H1 (cell line): ENCODE measurements around the gene LRR1. TPM values are rescaled to one million over a fixed set of nuclear protein-coding genes. Genes with fewer than 3 reads are reported as not detected.

Experiments used
- CTCF ChIA-PET: fragments of 300-600 bp; sonication (Branson Sonifier 250); formaldehyde crosslinking; loops from one replicate; lab custom pipeline; 2021; ENCODE audit not compliant: partially characterized antibody; lab: Charles Lee
- POLR2A ChIA-PET: fragments of 300-600 bp; sonication (Branson Sonifier 250); formaldehyde crosslinking; loops from one replicate; lab custom pipeline; 2021; ENCODE audit warnings: inconsistent platforms; ENCODE audit not compliant: partially characterized antibody; lab: Charles Lee
- DNase-seq, 2 experiments: peaks; one replicate each; pipeline versions ENCODE4 v3.0.0 to v3.0.0-alpha.2; 2010 to 2022; ENCODE audit warnings: low spot score in 2 of 2, low read depth in 1 of 2, mixed read lengths in 1 of 2
- FAIRE-seq: peaks from 2 replicates; lab custom pipeline; 2011; peaks lifted over from hg19 to GRCh38; lab: Jason Lieb, UNC
- H2AFZ ChIP-seq: 2 replicates; pipeline ENCODE4 v1.8.1; 2012; ENCODE audit warnings: low read length, inconsistent platforms
- H2AK5ac ChIP-seq: 2 replicates; pipeline ENCODE4 v1.6.1; 2013; ENCODE audit warnings: low read depth, low read length
- H2BK120ac ChIP-seq: replicated peaks from 2 replicates; pipeline ENCODE3; 2013; ENCODE audit warnings: low read depth, low read length, inconsistent platforms
- H2BK12ac ChIP-seq: 2 replicates; pipeline ENCODE4 v1.6.1; 2013; ENCODE audit warnings: low read depth, low read length
- H2BK15ac ChIP-seq: 2 replicates; pipeline ENCODE4 v1.6.1; 2013; ENCODE audit warnings: low read length
- H2BK20ac ChIP-seq: 2 replicates; pipeline ENCODE4 v1.6.1; 2013; ENCODE audit warnings: low read length
- H2BK5ac ChIP-seq: 2 replicates; pipeline ENCODE4 v1.6.1; 2013; ENCODE audit warnings: low read depth, low read length
- H3K14ac ChIP-seq: 2 replicates; pipeline ENCODE4 v1.6.1; 2013; ENCODE audit warnings: inconsistent platforms; ENCODE audit not compliant: insufficient read length
- H3K18ac ChIP-seq: 2 replicates; pipeline ENCODE4 v1.6.1; 2013; ENCODE audit warnings: low read length; ENCODE audit errors: extremely low read depth
- H3K23ac ChIP-seq: 2 replicates; pipeline ENCODE4 v1.6.1; 2013; ENCODE audit warnings: inconsistent platforms; ENCODE audit not compliant: insufficient read length
- H3K23me2 ChIP-seq: 2 replicates; pipeline ENCODE4 v1.6.1; 2013; ENCODE audit warnings: low read depth, low read length
- H3K27ac ChIP-seq: 2 replicates; pipeline ENCODE4 v1.6.1; 2011; ENCODE audit warnings: low read depth, low read length, inconsistent platforms
- H3K27me3 ChIP-seq, 4 experiments: replicated peaks in 1 of 4; 1 replicate in 1 of 4; 2 replicates in 3 of 4; pipeline versions ENCODE4 v1.6.1 to v1.8.1; 2011 to 2013; ENCODE audit warnings: low read length in 3 of 4, mild to moderate bottlenecking in 3 of 4, inconsistent platforms in 2 of 4, mixed read lengths in 2 of 4, moderate library complexity in 1 of 4; ENCODE audit not compliant: control insufficient read depth in 3 of 4, insufficient read depth in 3 of 4; ENCODE audit errors: extremely low read depth in 1 of 4
- H3K36me3 ChIP-seq, 4 experiments: 2 replicates each; pipeline versions ENCODE4 v1.6.1 to v1.8.1; 2011 to 2013; ENCODE audit warnings: mild to moderate bottlenecking in 4 of 4, low read length in 3 of 4, moderate library complexity in 2 of 4, control low read depth in 1 of 4, inconsistent platforms in 1 of 4; ENCODE audit not compliant: insufficient read depth in 4 of 4, control insufficient read depth in 2 of 4
- H3K4ac ChIP-seq: replicated peaks from 2 replicates; pipeline ENCODE3; 2013; ENCODE audit warnings: low read length, low read depth, mixed read lengths, inconsistent platforms; ENCODE audit not compliant: insufficient read length
- H3K4me1 ChIP-seq, 4 experiments: replicated peaks in 1 of 4; 1 replicate in 1 of 4; 2 replicates in 3 of 4; pipeline versions ENCODE4 v1.6.1 to v1.8.1; 2011 to 2013; ENCODE audit warnings: low read length in 3 of 4, inconsistent platforms in 2 of 4, mixed read lengths in 1 of 4; ENCODE audit not compliant: insufficient read depth in 4 of 4, control insufficient read depth in 3 of 4
- H3K4me2 ChIP-seq, 2 experiments: 2 replicates each; pipeline versions ENCODE4 v1.6.1 to v1.8.1; 2011 to 2013; ENCODE audit warnings: low read depth in 2 of 2, low read length in 2 of 2, control low read depth in 1 of 2, inconsistent platforms in 1 of 2, mild to moderate bottlenecking in 1 of 2; ENCODE audit not compliant: insufficient read depth in 1 of 2
- H3K4me3 ChIP-seq, 4 experiments: fragments of 200-600, 300-600 bp in 1 of 4; sonication (generic), shearing (Covaris generic), sonication (Bioruptor Twin) in 1 of 4; 2 replicates each; pipeline versions ENCODE4 v1.5.1 to v1.8.1; 2011 to 2016; ENCODE audit warnings: low read length in 4 of 4, low read depth in 3 of 4, control low read depth in 2 of 4, inconsistent platforms in 2 of 4, mild to moderate bottlenecking in 2 of 4, mixed read lengths in 1 of 4, moderate library complexity in 1 of 4; ENCODE audit not compliant: insufficient read depth in 2 of 4; ENCODE audit errors: extremely low read depth in 1 of 4
- H3K56ac ChIP-seq: replicated peaks from 2 replicates; pipeline ENCODE3; 2013; ENCODE audit warnings: low read depth, mild to moderate bottlenecking, mixed read lengths, low read length, inconsistent platforms; ENCODE audit not compliant: insufficient read length
- H3K79me1 ChIP-seq: 2 replicates; pipeline ENCODE4 v1.6.1; 2013; ENCODE audit warnings: low read depth, low read length, control low read depth
- H3K79me2 ChIP-seq, 2 experiments: 2 replicates each; pipeline versions ENCODE4 v1.6.1 to v1.8.1; 2012 to 2013; ENCODE audit warnings: low read length in 2 of 2, mild to moderate bottlenecking in 2 of 2, inconsistent platforms in 1 of 2; ENCODE audit not compliant: insufficient read depth in 2 of 2, control insufficient read depth in 1 of 2
- H3K9ac ChIP-seq, 4 experiments: replicated peaks in 1 of 4; 1 replicate in 1 of 4; 2 replicates in 3 of 4; pipeline versions ENCODE4 v1.6.1 to v1.8.1; 2011 to 2013; ENCODE audit warnings: low read depth in 3 of 4, low read length in 3 of 4, control low read depth in 2 of 4, mild to moderate bottlenecking in 2 of 4, moderate library complexity in 2 of 4, inconsistent platforms in 1 of 4; ENCODE audit errors: extremely low read depth in 1 of 4
- H3K9me3 ChIP-seq, 2 experiments: 2 replicates each; pipeline versions ENCODE4 v1.6.1 to v1.8.1; 2012 to 2013; ENCODE audit warnings: mild to moderate bottlenecking in 2 of 2, moderate library complexity in 2 of 2, control low read depth in 1 of 2, inconsistent platforms in 1 of 2, low read depth in 1 of 2, low read length in 1 of 2, mixed read lengths in 1 of 2; ENCODE audit not compliant: insufficient read depth in 2 of 2
- H4K20me1 ChIP-seq, 2 experiments: replicated peaks in 1 of 2; 2 replicates each; pipeline versions ENCODE3 to v1.8.1; 2011 to 2013; ENCODE audit warnings: inconsistent platforms in 2 of 2, low read length in 2 of 2, mild to moderate bottlenecking in 1 of 2; ENCODE audit not compliant: insufficient read depth in 2 of 2, control insufficient read depth in 1 of 2
- H4K5ac ChIP-seq: 2 replicates; pipeline ENCODE4 v1.6.1; 2013; ENCODE audit warnings: low read length, low read depth, mixed read lengths, inconsistent platforms; ENCODE audit not compliant: insufficient read length
- H4K8ac ChIP-seq: 2 replicates; pipeline ENCODE4 v1.8.0; 2013; ENCODE audit warnings: mild to moderate bottlenecking, moderate library complexity, low read length, inconsistent platforms; ENCODE audit not compliant: insufficient read depth; ENCODE audit errors: extremely low read depth
- H4K91ac ChIP-seq: replicated peaks from 2 replicates; pipeline ENCODE3; 2013; ENCODE audit warnings: low read length, mixed read lengths, inconsistent platforms; ENCODE audit not compliant: insufficient read length
- HDAC2 ChIP-seq, 2 experiments: fragments of 300-600 bp in 1 of 2; sonication (generic) in 1 of 2; IDR thresholded peaks; 2 replicates each; pipeline ENCODE4 v1.6.1; 2011 to 2012; ENCODE audit warnings: low read depth in 2 of 2, low read length in 2 of 2, mild to moderate bottlenecking in 2 of 2, moderate library complexity in 2 of 2, borderline replicate concordance in 1 of 2, inconsistent platforms in 1 of 2
- POLR2A ChIP-seq, 2 experiments: IDR thresholded peaks; 1 replicate in 1 of 2; 2 replicates in 1 of 2; pipeline ENCODE4 v1.6.1; 2011; ENCODE audit warnings: low read depth in 2 of 2, low read length in 2 of 2, mild to moderate bottlenecking in 2 of 2; ENCODE audit errors: control extremely low read depth in 1 of 2
- POLR2AphosphoS5 ChIP-seq: IDR thresholded peaks from 2 replicates; pipeline ENCODE4 v1.6.1; 2011; ENCODE audit warnings: low read depth, low read length
- RAD21 ChIP-seq, 2 experiments: IDR thresholded peaks in 1 of 2; conservative IDR thresholded peaks in 1 of 2; 2 replicates each; pipeline ENCODE4 v1.6.1; 2011; ENCODE audit warnings: low read depth in 2 of 2, low read length in 2 of 2, improper control_type of control experiment in 1 of 2, inconsistent platforms in 1 of 2, mild to moderate bottlenecking in 1 of 2, moderate library complexity in 1 of 2
- SP1 ChIP-seq: IDR thresholded peaks from 2 replicates; pipeline ENCODE4 v1.6.1; 2011; ENCODE audit warnings: low read depth, low read length
- WGBS, 2 experiments: shearing (Covaris generic) in 1 of 2; methylation state at CpG; one replicate each; pipeline versions ENCODE4 v1.1.6 to v1.1.7; 2013 to 2015; ENCODE audit warnings: low lambda C conversion rate in 2 of 2, mixed read lengths in 2 of 2, inconsistent platforms in 1 of 2, low coverage in 1 of 2, missing lambda C conversion rate in 1 of 2; ENCODE audit not compliant: insufficient replicate concordance in 2 of 2, insufficient coverage in 1 of 2, insufficient read length in 1 of 2; ENCODE audit errors: extremely low coverage in 1 of 2, missing lambda C conversion rate in 1 of 2; 5-methylcytosine and 5-hydroxymethylcytosine counted together
- polyA plus RNA-seq, 7 experiments: library from polyadenylated mRNA; depleted of rRNA in 3 of 7; stranded (reverse) in 5 of 7; unstranded in 2 of 7; fragments of >200 nt in 5 of 7; fragments of 200-250 nt in 2 of 7; gene quantifications; 1 replicate in 5 of 7; 2 replicates in 1 of 7; 4 replicates in 1 of 7; pipeline versions ENCODE4 v1.2.1 to v1.2.3, GENCODE V29; 2011 to 2013; ENCODE audit warnings: missing spikeins in 2 of 7, mixed read lengths in 2 of 7
- total RNA-seq: library from RNA; stranded (reverse); fragmentation: NEBNext Ultra II Directional; extraction: Animal tissue kit (Norgen Biotek cat#: 25700); gene quantifications from 2 replicates; pipeline ENCODE4 v1.2.1, GENCODE V29; 2021

The LRR1 gene
- total and polyA plus RNA-seq, 2 of the 8 experiments (the other 6 are each of a cell fraction or from before 2014, with no cell fraction given), result 30.7 to 37.5 TPM

DNA sequence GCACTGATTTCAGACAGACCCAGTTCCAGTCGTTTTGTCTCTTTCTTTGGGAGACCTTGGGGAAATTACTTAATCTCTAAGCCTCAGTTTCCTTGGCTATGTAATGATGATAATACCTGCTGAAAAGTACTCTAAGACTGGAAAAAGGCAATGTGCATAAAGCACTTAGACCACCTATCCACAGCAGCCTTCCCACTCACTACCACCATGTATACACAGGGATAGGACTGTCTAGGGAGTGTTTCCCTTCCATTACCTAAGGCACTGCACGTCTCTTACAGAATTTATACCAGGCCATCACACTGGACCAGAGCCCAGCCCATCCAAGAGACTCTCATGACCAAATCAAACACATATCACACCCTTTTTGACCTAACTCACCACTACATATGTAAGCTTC, 18.9 kb upstream of the LRR1 start:
- no peak overlapping the region for H4K8ac ChIP-seq
- POLR2A ChIA-PET, result interaction anchor here (0.7 to 11.0 kb wide), 8 partner anchors 8 to 106 kb away, joined by 3 to 169 read pairs (median 7); partner anchors contain the start of gene LRR1
- no peaks in the 10 kb centered on the region for H3K9me3 ChIP-seq
- peaks cover 0 to 58% (median 26%) of the 10 kb centered on the region in 4 experiments for H3K36me3 ChIP-seq
- TF ChIP-seq SP1, result no peak
- peak; percentile 49; the same call in 1 of the 2 replicates for TF ChIP-seq POLR2AphosphoS5
- peak in 1 of 2 experiments; percentile 77; a peak in 2 of 3 replicates for TF ChIP-seq POLR2A (IDR thresholded peaks at IDR 0.05; ENCODE audit: control extremely low read depth in 1 of 2, low read depth in 2 of 2, low read length in 2 of 2)
- no peak for TF ChIP-seq HDAC2 (IDR thresholded peaks at IDR 0.05; ENCODE audit: borderline replicate concordance in 1 of 2, low read depth in 2 of 2, low read length in 2 of 2)
- TF ChIP-seq RAD21 (IDR thresholded peaks at IDR 0.05 in 1 of 2, conservative IDR thresholded peaks at IDR 0.05 in 1 of 2; ENCODE audit: low read depth in 2 of 2, low read length in 2 of 2), result no peak
- TF ChIP-seq, all 59 proteins: peak for 2
- no peak overlapping the region for H3K14ac ChIP-seq
- H2AK5ac ChIP-seq, result no peak overlapping the region
- H3K23me2 ChIP-seq, result peaks cover 2% of the 10 kb centered on the region
- H3K4me1 ChIP-seq, result peaks cover 0 to 9% (median 5%) of the 10 kb centered on the region in 4 experiments; a peak in 6 of 7 replicates
- no peak overlapping the region for H2BK5ac ChIP-seq
- no peak overlapping the region for H3K27ac ChIP-seq
- DNase-seq, result no peak
- no peak overlapping the region for H2BK120ac ChIP-seq
- H2BK20ac ChIP-seq, result no peak overlapping the region
- H3K56ac ChIP-seq, result no peak overlapping the region
- CTCF ChIA-PET, result interaction anchor here (0.6 to 1.6 kb wide), 3 partner anchors 75 to 167 kb away, joined by 3 to 4 read pairs (median 4); no protein-coding TSS in a partner anchor
- H3K18ac ChIP-seq, result no peak overlapping the region
- H4K5ac ChIP-seq, result no peak overlapping the region
- H2BK15ac ChIP-seq, result no peak overlapping the region
- H3K27me3 ChIP-seq, result no peaks in the 10 kb centered on the region
- FAIRE-seq, result no peak
- peaks cover 15 to 56% of the 10 kb centered on the region in 2 experiments for H3K79me2 ChIP-seq
- no peak overlapping the region for H2AFZ ChIP-seq
- H3K9ac ChIP-seq, result no peak overlapping the region
- H3K79me1 ChIP-seq, result no peaks in the 10 kb centered on the region
- no peak overlapping the region for H2BK12ac ChIP-seq
- H3K4ac ChIP-seq, result no peak overlapping the region
- no peak overlapping the region for H3K4me3 ChIP-seq
- no peak overlapping the region for H4K91ac ChIP-seq
- WGBS, 2 experiments, result 82% methylated on average over 2 of the region's 2 CpGs; no CpG with 5 or more reads in 1 of the 2 experiments
- peaks cover 18 to 24% of the 10 kb centered on the region in 2 experiments for H4K20me1 ChIP-seq
- H3K4me2 ChIP-seq, result no peak overlapping the region
- no peak overlapping the region for H3K23ac ChIP-seq
